NCI-H1048 (cell line): Measurements from ENCODE around the gene TRNP1.
"Not testable (repeated sequence)": the region's sequence is repeated elsewhere in the genome, so short reads cannot be mapped to it uniquely, and the experiment has no call there.

Experiments used
- DNase-seq: peaks from one replicate; lab custom pipeline; 2025; lab: John Stamatoyannopoulos, UW

The TRNP1 gene

GRCh38 chr1:26993237-26994019 is at the start of gene TRNP1:
TRNP1 (plus strand) TSS chr1:26993692; CDS start chr1:26993787, 95 bp downstream.
- DNase-seq: peak; percentile 30

GRCh38 chr1:26945138-26945537 is 48.4 kb upstream of the TRNP1 start:
- DNase-seq: no peak

- no peak for DNase-seq
Measured at GRCh38 chr1:26945728-26946127, 47.8 kb upstream of the TRNP1 start.

GRCh38 chr1:26946270-26946669 is 47.2 kb upstream of the TRNP1 start:
- no peak for DNase-seq

GRCh38 chr1:26948725-26949057 is 44.8 kb upstream of the TRNP1 start:
- DNase-seq: not testable (repeated sequence)

GRCh38 chr1:26949266-26949925 is 44.1 kb upstream of the TRNP1 start:
- DNase-seq: no peak

- DNase-seq: no peak
Measured at GRCh38 chr1:26949926-26950319, 43.6 kb upstream of the TRNP1 start.

- no peak for DNase-seq
Measured at GRCh38 chr1:26950602-26951001, 42.9 kb upstream of the TRNP1 start.

GRCh38 chr1:26951216-26951615 is 42.3 kb upstream of the TRNP1 start:
- no peak for DNase-seq

GRCh38 chr1:26951821-26952497 is 41.5 kb upstream of the TRNP1 start:
- DNase-seq: no peak

GRCh38 chr1:26953374-26953773 is 40.1 kb upstream of the TRNP1 start:
- no peak for DNase-seq

GRCh38 chr1:26956321-26956720 is 37.2 kb upstream of the TRNP1 start:
- DNase-seq: no peak

- DNase-seq: no peak
Measured at GRCh38 chr1:26957306-26957705, 36.2 kb upstream of the TRNP1 start.

- DNase-seq: no peak
Measured at GRCh38 chr1:26959270-26959669, 34.2 kb upstream of the TRNP1 start.

GRCh38 chr1:26959722-26960624 is 33.5 kb upstream of the TRNP1 start, which contains the start of gene KDF1:
KDF1 (minus strand) TSS chr1:26960468; CDS start chr1:26952380, 8,088 bp downstream.
- peak; percentile 56 for DNase-seq

- DNase-seq: no peak
Measured at GRCh38 chr1:26960625-26960966, 32.9 kb upstream of the TRNP1 start.

GRCh38 chr1:26961826-26962225 is 31.7 kb upstream of the TRNP1 start:
- DNase-seq: no peak

- no peak for DNase-seq
Measured at GRCh38 chr1:26965213-26965612, 28.3 kb upstream of the TRNP1 start.

GRCh38 chr1:26965628-26966027 is 27.9 kb upstream of the TRNP1 start:
- no peak for DNase-seq

GRCh38 chr1:26970810-26971209 is 22.7 kb upstream of the TRNP1 start:
- no peak for DNase-seq

GRCh38 chr1:26971590-26971989 is 21.9 kb upstream of the TRNP1 start:
- DNase-seq: no peak

GRCh38 chr1:26972390-26972789 is 21.1 kb upstream of the TRNP1 start:
- no peak for DNase-seq
